Measurements from ENCODE around the gene CYLD.

Gene CYLD

GRCh38 chr16:50741781-50742575 lies at the start of gene CYLD:
CYLD (plus strand) TSS chr16:50742086; CDS start chr16:50749699, 7,613 bp downstream.
- peak; percentile 98 to 99 for DNase-seq (ENCODE audit: low read depth in 2 of 2)

- DNase-seq (ENCODE audit: low read depth in 2 of 2), result no peak
Measured at GRCh38 chr16:50692644-50692998, 49.3 kb upstream of the CYLD start.

GRCh38 chr16:50692999-50693781 lies 48.7 kb upstream of the CYLD start, which contains the start of gene NOD2:
NOD2 (plus strand) TSS chr16:50693606; CDS start chr16:50699496, 5,890 bp downstream.
- no peak for DNase-seq (ENCODE audit: low read depth in 2 of 2)

GRCh38 chr16:50694206-50694605 lies 47.7 kb upstream of the CYLD start:
- no peak for DNase-seq (ENCODE audit: low read depth in 2 of 2)

- no peak for DNase-seq (ENCODE audit: low read depth in 2 of 2)
Measured at GRCh38 chr16:50695017-50696000, 46.6 kb upstream of the CYLD start.

- no peak for DNase-seq (ENCODE audit: low read depth in 2 of 2)
Measured at GRCh38 chr16:50696126-50696525, 45.8 kb upstream of the CYLD start.

GRCh38 chr16:50696575-50697420 lies 45.1 kb upstream of the CYLD start:
- no peak for DNase-seq (ENCODE audit: low read depth in 2 of 2)

- DNase-seq (ENCODE audit: low read depth in 2 of 2), result no peak
Measured at GRCh38 chr16:50697421-50697715, 44.5 kb upstream of the CYLD start.

GRCh38 chr16:50697881-50698767 lies 43.8 kb upstream of the CYLD start:
- DNase-seq (ENCODE audit: low read depth in 2 of 2), result no peak

GRCh38 chr16:50699326-50700159 lies 42.3 kb upstream of the CYLD start:
- no peak for DNase-seq (ENCODE audit: low read depth in 2 of 2)

- no peak for DNase-seq (ENCODE audit: low read depth in 2 of 2)
Measured at GRCh38 chr16:50702725-50703124, 39.2 kb upstream of the CYLD start.

- no peak for DNase-seq (ENCODE audit: low read depth in 2 of 2)
Measured at GRCh38 chr16:50704245-50704644, 37.6 kb upstream of the CYLD start.

GRCh38 chr16:50705436-50706110 lies 36.3 kb upstream of the CYLD start:
- no peak for DNase-seq (ENCODE audit: low read depth in 2 of 2)

- no peak for DNase-seq (ENCODE audit: low read depth in 2 of 2)
Measured at GRCh38 chr16:50706250-50706649, 35.6 kb upstream of the CYLD start.

GRCh38 chr16:50708373-50709060 lies 33.4 kb upstream of the CYLD start:
- no peak for DNase-seq (ENCODE audit: low read depth in 2 of 2)

GRCh38 chr16:50709061-50709684 lies 32.7 kb upstream of the CYLD start:
- DNase-seq (ENCODE audit: low read depth in 2 of 2), result no peak

- no peak for DNase-seq (ENCODE audit: low read depth in 2 of 2)
Measured at GRCh38 chr16:50709980-50710379, 31.9 kb upstream of the CYLD start.

Measured in fibroblast of skin of left biceps (primary cell).